ENCODE data around the gene BAIAP2L2.
"Not testable (repeated sequence)": the region's sequence is repeated elsewhere in the genome, so short reads cannot be mapped to it uniquely, and the experiment has no call there.

The BAIAP2L2 gene

GRCh38 chr22:38037367-38038150 lies 72.9 kb downstream of the BAIAP2L2 start:
- not testable (repeated sequence) for DNase-seq (ENCODE audit: low spot score)

- no peak for DNase-seq (ENCODE audit: low spot score)
These were observed 74.0 kb downstream of the BAIAP2L2 start for GRCh38 chr22:38036392-38037062.

GRCh38 chr22:38035530-38035885 lies 75.0 kb downstream of the BAIAP2L2 start:
- no peak for DNase-seq (ENCODE audit: low spot score)
